ENCODE measurements around the gene MX2. TPM values are rescaled to one million over a fixed set of nuclear protein-coding genes. Genes with fewer than 3 reads are reported as not detected.

MX2 gene
- polyA plus RNA-seq, 1 experiment = 5.1 TPM

- no peaks in the 10 kb centered on the region; the same call in 1 of the 2 replicates for H3K27me3 ChIP-seq (ENCODE audit: control insufficient read depth, insufficient read depth, low read length)
- no peak overlapping the region for H3K4me3 ChIP-seq (ENCODE audit: low read depth, low read length)
- no peak for DNase-seq (ENCODE audit: low read depth)
- ChIA-PET CTCF (no interaction called here), POLR2A (no interaction called here)
- TF ChIP-seq, protein P1, sequence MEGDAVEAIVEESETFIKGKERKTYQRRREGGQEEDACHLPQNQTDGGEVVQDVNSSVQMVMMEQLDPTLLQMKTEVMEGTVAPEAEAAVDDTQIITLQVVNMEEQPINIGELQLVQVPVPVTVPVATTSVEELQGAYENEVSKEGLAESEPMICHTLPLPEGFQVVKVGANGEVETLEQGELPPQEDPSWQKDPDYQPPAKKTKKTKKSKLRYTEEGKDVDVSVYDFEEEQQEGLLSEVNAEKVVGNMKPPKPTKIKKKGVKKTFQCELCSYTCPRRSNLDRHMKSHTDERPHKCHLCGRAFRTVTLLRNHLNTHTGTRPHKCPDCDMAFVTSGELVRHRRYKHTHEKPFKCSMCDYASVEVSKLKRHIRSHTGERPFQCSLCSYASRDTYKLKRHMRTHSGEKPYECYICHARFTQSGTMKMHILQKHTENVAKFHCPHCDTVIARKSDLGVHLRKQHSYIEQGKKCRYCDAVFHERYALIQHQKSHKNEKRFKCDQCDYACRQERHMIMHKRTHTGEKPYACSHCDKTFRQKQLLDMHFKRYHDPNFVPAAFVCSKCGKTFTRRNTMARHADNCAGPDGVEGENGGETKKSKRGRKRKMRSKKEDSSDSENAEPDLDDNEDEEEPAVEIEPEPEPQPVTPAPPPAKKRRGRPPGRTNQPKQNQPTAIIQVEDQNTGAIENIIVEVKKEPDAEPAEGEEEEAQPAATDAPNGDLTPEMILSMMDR (IDR thresholded peaks at IDR 0.05; ENCODE audit: insufficient read depth, low read depth, low read length) = no peak
- no peaks in the 10 kb centered on the region for H3K36me3 ChIP-seq (ENCODE audit: control insufficient read depth, insufficient read depth, low read length)
Measured at GRCh38 chr21:41366522-41367151, 4.8 kb downstream of the MX2 start.

DNA sequence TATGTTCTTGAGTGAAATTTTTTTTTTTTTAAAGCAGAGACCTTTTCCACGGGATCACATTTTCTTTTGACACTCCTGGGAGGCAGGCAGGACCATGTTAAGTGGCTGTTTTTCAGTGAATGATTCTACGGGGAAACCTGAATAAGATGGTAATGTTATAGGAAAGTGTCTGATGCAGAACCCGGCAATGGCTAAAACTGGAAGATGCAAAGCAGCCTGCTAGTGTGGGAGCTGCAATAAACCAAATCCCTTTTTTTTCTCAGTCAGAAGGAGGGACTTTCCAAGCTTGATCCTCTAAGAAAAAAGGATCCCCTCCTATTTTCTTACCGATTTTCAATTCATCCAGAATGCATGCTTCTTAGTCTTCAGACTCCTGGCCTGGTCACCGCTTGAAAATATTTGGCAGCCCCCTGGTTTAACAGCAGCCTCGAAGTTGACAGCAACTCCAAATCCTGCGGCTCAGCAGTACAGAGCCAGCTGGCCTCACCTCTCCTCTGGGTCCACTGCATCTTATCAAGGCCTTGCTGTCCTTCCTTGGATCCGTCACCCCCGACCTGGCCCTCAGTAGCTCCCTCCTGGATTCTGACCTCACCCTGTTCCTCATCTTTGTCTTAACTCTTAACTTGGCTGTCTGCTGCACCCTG, 5.6 kb downstream of the MX2 start:
- Histone ChIP-seq H3K4me3 (ENCODE audit: low read depth, low read length) (no peak overlapping the region), H3K36me3 (ENCODE audit: control insufficient read depth, insufficient read depth, low read length) (no peaks in the 10 kb centered on the region), H3K27me3 (ENCODE audit: control insufficient read depth, insufficient read depth, low read length) (no peaks in the 10 kb centered on the region; the same call in 1 of the 2 replicates)
- ChIA-PET POLR2A (no interaction called here), CTCF (no interaction called here)
- DNase-seq (ENCODE audit: low read depth) = no peak
- TF ChIP-seq, protein P1 (IDR thresholded peaks at IDR 0.05; ENCODE audit: insufficient read depth, low read depth, low read length) = no peak

- no peak for DNase-seq (ENCODE audit: low read depth)
- no peaks in the 10 kb centered on the region for H3K36me3 ChIP-seq (ENCODE audit: control insufficient read depth, insufficient read depth, low read length)
- no peak overlapping the region for H3K4me3 ChIP-seq (ENCODE audit: low read depth, low read length)
- CTCF ChIA-PET = no interaction called here
- H3K27me3 ChIP-seq (ENCODE audit: control insufficient read depth, insufficient read depth, low read length) = no peaks in the 10 kb centered on the region; the same call in 1 of the 2 replicates
- POLR2A ChIA-PET = no interaction called here
- TF ChIP-seq, protein P1 (IDR thresholded peaks at IDR 0.05; ENCODE audit: insufficient read depth, low read depth, low read length) = no peak
Measured at GRCh38 chr21:41367945-41368734, 6.3 kb downstream of the MX2 start.

GRCh38 chr21:41368735-41369104, 6.9 kb downstream of the MX2 start:
- Histone ChIP-seq H3K27me3 (ENCODE audit: control insufficient read depth, insufficient read depth, low read length) (no peaks in the 10 kb centered on the region; the same call in 1 of the 2 replicates), H3K36me3 (ENCODE audit: control insufficient read depth, insufficient read depth, low read length) (no peaks in the 10 kb centered on the region), H3K4me3 (ENCODE audit: low read depth, low read length) (no peak overlapping the region)
- ChIA-PET CTCF (interaction anchor here (0.7 kb wide), 1 partner anchor 9 kb away, joined by 4 read pairs; no protein-coding TSS in a partner anchor), POLR2A (no interaction called here)
- DNase-seq (ENCODE audit: low read depth) = no peak
- TF ChIP-seq, protein P1 (IDR thresholded peaks at IDR 0.05; ENCODE audit: insufficient read depth, low read depth, low read length) = no peak

All from BJ (cell line).